ENCODE measurements around the gene A2M. TPM values are rescaled to one million over a fixed set of nuclear protein-coding genes. Genes with fewer than 3 reads are reported as not detected.

A2M gene
- total RNA-seq (100 to 1,000 TPM; 348 to 975 (median 429) TPM), polyA plus RNA-seq (10 to 100 TPM; 28.9 to 75.1 (median 61.5) TPM)
- long read RNA-seq, donor 1, full-length matches to known transcripts = 36 of 248 reads
- long read RNA-seq, donor 1, partial matches to known transcripts = 212 of 248 reads
- long read RNA-seq, donor 1, other reads (novel, unspliced or antisense) = 0 of 248 reads
- long read RNA-seq, donor 2, full-length matches to known transcripts = 33 of 97 reads
- long read RNA-seq, donor 2, partial matches to known transcripts = 64 of 97 reads
- long read RNA-seq, donor 2, other reads (novel, unspliced or antisense) = 0 of 97 reads

- intact Hi-C loops (cut with DNase I; ENCODE audit: low total_unique reads) = no loop called here
- DNase-seq = no peak
- TF ChIP-seq CTCF (IDR thresholded peaks at IDR 0.05 in 8 of 11, conservative IDR thresholded peaks at IDR 0.05 in 3 of 11) (peak in 1 of 11 experiments; percentile 4), POLR2A (IDR thresholded peaks at IDR 0.05) (peak in 1 of 3 donors; percentile 67), POLR2AphosphoS5 (IDR thresholded peaks at IDR 0.05) (peak in 1 of 3 donors; percentile 85)
- H3K27ac ChIP-seq = peak within 1 kb of the TSS; percentile 31 to 84 (median 72)
- no peaks in the 10 kb centered on the region for H3K9me3 ChIP-seq
- H3K27me3 ChIP-seq (replicated peaks in 1 of 7) = no peaks in the 10 kb centered on the region
- peaks cover 8 to 50% (median 34%) of the 10 kb centered on the region in 6 donors for H3K4me1 ChIP-seq
- H3K4me3 ChIP-seq = peak within 1 kb of the TSS; percentile 6 to 65 (median 40)
- WGBS, 5 donors = 40 to 61% (median 50%) methylated on average over 9 of the region's 9 CpGs
- peaks cover 0 to 17% (median 0%) of the 10 kb centered on the region in 6 donors for H3K36me3 ChIP-seq
Measured at GRCh38 chr12:9115731-9116559, at the start of gene A2M. TSS of gene A2M (minus strand) at chr12:9115919. CDS start at chr12:9115849, 70 bp downstream.

GRCh38 chr12:9163392-9163791 is 47.7 kb upstream of the A2M start:
- H3K27ac ChIP-seq = peak overlapping the region in 6 of 8 donors; percentile 16 to 66 (median 32)
- TF ChIP-seq CTCF (IDR thresholded peaks at IDR 0.05 in 8 of 11, conservative IDR thresholded peaks at IDR 0.05 in 3 of 11) (no peak), POLR2AphosphoS5 (IDR thresholded peaks at IDR 0.05) (no peak), POLR2A (IDR thresholded peaks at IDR 0.05) (no peak)
- WGBS, 5 donors = 61 to 81% (median 74%) methylated on average over 5 of the region's 5 CpGs

GRCh38 chr12:9156119-9156518 is 40.4 kb upstream of the A2M start:
- H3K4me3 ChIP-seq = no peak overlapping the region
- no peaks in the 10 kb centered on the region for H3K36me3 ChIP-seq
- intact Hi-C loops (cut with DNase I; ENCODE audit: low total_unique reads) = no loop called here
- no peak overlapping the region for H3K27ac ChIP-seq
- no peaks in the 10 kb centered on the region for H3K4me1 ChIP-seq
- WGBS, 5 donors = 85 to 94% (median 89%) methylated on average over 4 of the region's 4 CpGs
- no peaks in the 10 kb centered on the region for H3K27me3 ChIP-seq (replicated peaks in 1 of 7)
- DNase-seq = no peak
- no peaks in the 10 kb centered on the region for H3K9me3 ChIP-seq
- TF ChIP-seq CTCF (IDR thresholded peaks at IDR 0.05 in 8 of 11, conservative IDR thresholded peaks at IDR 0.05 in 3 of 11) = no peak
- TF ChIP-seq POLR2AphosphoS5 (IDR thresholded peaks at IDR 0.05) = no peak
- TF ChIP-seq POLR2A (IDR thresholded peaks at IDR 0.05) = no peak

More at GRCh38 chr12:9163392-9163791, 47.7 kb upstream of the A2M start:
- H3K9me3 ChIP-seq = no peaks in the 10 kb centered on the region
- DNase-seq = no peak
- peaks cover 0 to 7% (median 0%) of the 10 kb centered on the region in 6 donors for H3K4me1 ChIP-seq
- intact Hi-C loops (cut with DNase I; ENCODE audit: low total_unique reads) = no loop called here
- H3K27me3 ChIP-seq (replicated peaks in 1 of 7) = no peaks in the 10 kb centered on the region
- H3K4me3 ChIP-seq = no peak overlapping the region
- no peaks in the 10 kb centered on the region for H3K36me3 ChIP-seq

GRCh38 chr12:9149372-9149771 is 33.7 kb upstream of the A2M start:
- no peak for DNase-seq
- Histone ChIP-seq H3K27me3 (replicated peaks in 1 of 7) (no peaks in the 10 kb centered on the region), H3K4me3 (no peak overlapping the region), H3K4me1 (no peaks in the 10 kb centered on the region), H3K36me3 (peaks cover 0 to 2% (median 0%) of the 10 kb centered on the region in 6 donors), H3K9me3 (peaks cover 0 to 23% (median 17%) of the 10 kb centered on the region in 8 donors), H3K27ac (no peak overlapping the region)
- TF ChIP-seq POLR2A (IDR thresholded peaks at IDR 0.05) = no peak
- no peak for TF ChIP-seq POLR2AphosphoS5 (IDR thresholded peaks at IDR 0.05)
- TF ChIP-seq CTCF (IDR thresholded peaks at IDR 0.05 in 8 of 11, conservative IDR thresholded peaks at IDR 0.05 in 3 of 11) = no peak
- intact Hi-C loops (cut with DNase I; ENCODE audit: low total_unique reads) = no loop called here
- WGBS, 5 donors = 85 to 90% (median 87%) methylated on average over 6 of the region's 6 CpGs

Data from spleen (tissue), 13 donors.